GM12801 (cell line): ENCODE measurements around the gene MEIOSIN.

Experiments
- CTCF ChIP-seq: IDR thresholded peaks from one replicate; pipeline ENCODE4 v1.5.1; 2011; ENCODE audit warnings: control low read depth; ENCODE audit not compliant: insufficient read length; ENCODE audit errors: extremely low read depth

Gene MEIOSIN

GRCh38 chr19:45758921-45759320, 25.7 kb downstream of the MEIOSIN start:
- TF ChIP-seq CTCF: no peak

- no peak for TF ChIP-seq CTCF
Measured at GRCh38 chr19:45761714-45762113, 28.5 kb downstream of the MEIOSIN start.

- no peak for TF ChIP-seq CTCF
Measured at GRCh38 chr19:45762870-45763631, 29.8 kb downstream of the MEIOSIN start.

DNA sequence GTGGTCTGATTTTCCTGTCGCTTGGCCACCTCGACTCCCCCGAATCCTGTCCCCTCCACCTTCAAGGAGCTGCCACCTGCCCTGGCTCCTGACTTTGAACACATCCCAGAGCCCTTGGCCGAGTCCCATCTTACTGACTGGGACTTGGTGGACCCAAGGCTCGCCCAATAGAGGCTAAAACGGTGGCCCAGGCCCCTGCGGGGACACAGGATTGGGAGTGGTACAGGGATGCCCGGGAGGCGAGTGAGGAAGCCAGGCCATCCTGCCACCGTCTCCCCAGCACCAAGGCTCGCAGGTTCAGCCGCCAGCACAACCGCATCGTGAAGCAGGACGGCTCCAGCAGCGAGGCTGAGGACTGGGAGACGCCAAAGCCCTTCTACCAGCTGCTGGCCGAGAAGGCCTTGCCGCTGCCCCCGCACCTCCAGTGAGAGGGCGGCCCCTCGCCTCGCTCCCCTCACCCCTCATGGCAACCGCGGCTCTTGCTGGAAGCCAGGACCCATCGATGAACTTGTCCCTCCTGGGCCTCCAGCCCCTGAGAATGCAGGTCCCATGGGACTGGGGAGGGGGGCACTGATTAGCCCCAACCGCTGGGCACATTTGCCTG, 30.6 kb downstream of the MEIOSIN start:
- TF ChIP-seq CTCF: no peak

DNA sequence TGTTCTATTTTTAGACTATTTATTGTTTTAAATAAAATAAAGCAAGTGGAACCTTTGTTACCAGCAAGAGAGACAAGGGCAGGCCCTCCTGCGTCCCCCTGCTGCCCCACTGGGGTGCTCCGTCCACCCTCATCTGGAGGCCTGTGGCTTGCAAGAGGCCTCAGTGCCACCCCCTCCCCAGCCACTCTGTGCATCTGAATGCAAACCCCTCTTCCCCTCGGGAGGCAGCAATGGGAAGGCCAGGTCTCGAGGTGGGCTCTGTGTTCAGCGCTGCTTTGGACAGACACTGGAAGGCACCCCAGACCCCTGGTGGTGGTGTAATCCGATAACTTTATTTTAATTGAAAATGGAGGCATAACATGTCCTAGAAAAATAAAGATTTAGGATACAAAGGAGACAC, 31.2 kb downstream of the MEIOSIN start:
- no peak for TF ChIP-seq CTCF

GRCh38 chr19:45764945-45765701, 31.9 kb downstream of the MEIOSIN start:
- no peak for TF ChIP-seq CTCF

- TF ChIP-seq CTCF: no peak
Measured at GRCh38 chr19:45765702-45766295, 32.6 kb downstream of the MEIOSIN start.
